Muscle layer of duodenum (tissue), 2 donors: ENCODE data around the gene ZCWPW2.

Experiments
- H3K27ac ChIP-seq: one replicate; pipeline ENCODE4 v1.7.0; 2013; ENCODE audit warnings: mild to moderate bottlenecking, low read length
- H3K27me3 ChIP-seq: one replicate; pipeline ENCODE4 v1.7.0; 2013; ENCODE audit warnings: low read depth, mild to moderate bottlenecking, control low read depth, low read length
- H3K36me3 ChIP-seq, 2 donors: one replicate each; pipeline ENCODE4 v1.7.0; 2013; ENCODE audit warnings: low read length in 2 of 2, control low read depth in 1 of 2, mild to moderate bottlenecking in 1 of 2; ENCODE audit not compliant: insufficient read depth in 2 of 2, control insufficient read depth in 1 of 2
- H3K4me1 ChIP-seq, 2 donors: one replicate each; pipeline ENCODE4 v1.7.0; 2013; ENCODE audit warnings: low read length in 2 of 2, mild to moderate bottlenecking in 2 of 2, control low read depth in 1 of 2, moderate library complexity in 1 of 2; ENCODE audit not compliant: insufficient read depth in 2 of 2, control insufficient read depth in 1 of 2
- H3K4me3 ChIP-seq, 2 donors: one replicate each; pipeline ENCODE4 v1.7.0; 2013; ENCODE audit warnings: low read length in 2 of 2, low read depth in 1 of 2, mild to moderate bottlenecking in 1 of 2
- H3K9me3 ChIP-seq, 2 donors: one replicate each; pipeline ENCODE4 v1.7.0; 2013; ENCODE audit warnings: low read length in 2 of 2, control low read depth in 1 of 2, mild to moderate bottlenecking in 1 of 2; ENCODE audit not compliant: control insufficient read depth in 1 of 2
- donor health status: healthy.

Gene ZCWPW2, protein sequence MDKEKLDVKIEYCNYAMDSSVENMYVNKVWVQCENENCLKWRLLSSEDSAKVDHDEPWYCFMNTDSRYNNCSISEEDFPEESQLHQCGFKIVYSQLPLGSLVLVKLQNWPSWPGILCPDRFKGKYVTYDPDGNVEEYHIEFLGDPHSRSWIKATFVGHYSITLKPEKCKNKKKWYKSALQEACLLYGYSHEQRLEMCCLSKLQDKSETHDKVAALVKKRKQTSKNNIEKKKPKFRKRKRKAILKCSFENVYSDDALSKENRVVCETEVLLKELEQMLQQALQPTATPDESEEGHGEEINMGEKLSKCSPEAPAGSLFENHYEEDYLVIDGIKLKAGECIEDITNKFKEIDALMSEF

DNA sequence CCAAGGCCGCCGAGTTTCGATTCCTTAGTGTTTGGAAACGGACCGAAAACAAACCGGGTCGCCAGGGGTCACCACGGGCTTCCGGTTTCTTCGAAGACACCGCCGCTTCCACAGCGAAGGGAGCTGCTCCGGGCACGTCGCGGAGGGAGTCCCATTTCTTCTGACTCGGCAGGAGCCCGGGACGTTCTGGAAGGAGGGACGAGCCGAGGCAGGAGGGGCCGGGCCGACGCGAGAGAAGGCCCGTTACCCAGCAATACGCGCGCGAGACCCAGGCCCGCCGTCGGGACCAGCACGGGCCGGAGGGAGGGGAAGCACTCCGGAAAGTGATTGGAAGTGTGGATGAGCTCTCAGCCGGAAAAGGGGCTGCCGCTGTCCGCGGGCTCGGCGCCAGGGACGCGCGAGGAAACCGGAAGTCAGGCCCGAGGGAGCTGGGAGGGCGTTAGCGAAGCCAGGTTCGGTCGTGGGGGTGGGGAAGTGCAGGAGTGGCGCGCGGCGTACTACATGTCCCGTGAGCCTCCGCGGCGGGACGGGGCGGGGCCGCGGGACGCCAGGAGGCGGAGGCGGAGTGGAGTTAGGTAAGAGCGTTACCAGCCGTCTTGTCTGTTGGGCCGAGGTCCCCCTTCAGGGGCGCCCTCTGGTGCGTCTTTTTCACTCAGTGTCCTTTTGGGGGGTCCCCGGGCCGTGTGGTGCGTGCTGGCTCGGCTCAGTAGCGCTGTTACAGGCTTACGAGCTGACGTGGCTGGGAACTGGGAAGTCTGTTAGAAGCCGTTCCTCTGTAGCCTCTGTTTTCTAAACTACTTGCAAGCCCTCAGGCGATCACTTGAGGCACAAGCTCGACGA is at the start of gene ZCWPW2, which contains the start of gene AZI2:
Gene ZCWPW2, plus strand, starts transcription at position 93 of the 840 bp plus-strand sequence. CDS start 64,348 bp downstream, outside the sequence.
Gene AZI2, minus strand, starts transcription at position 196 of the 840 bp plus-strand sequence. CDS start 8,207 bp downstream, outside the sequence.
- H3K4me1 ChIP-seq = peaks cover 0 to 33% of the 10 kb centered on the region in 2 donors
- H3K9me3 ChIP-seq = peaks cover 4 to 13% of the 10 kb centered on the region in 2 donors
- H3K27me3 ChIP-seq = no peaks in the 10 kb centered on the region
- peak within 1 kb of the TSS; percentile 79 to 92 for H3K4me3 ChIP-seq
- peak within 1 kb of the TSS; percentile 96 for H3K27ac ChIP-seq
- peaks cover 0 to 30% of the 10 kb centered on the region in 2 donors for H3K36me3 ChIP-seq

DNA sequence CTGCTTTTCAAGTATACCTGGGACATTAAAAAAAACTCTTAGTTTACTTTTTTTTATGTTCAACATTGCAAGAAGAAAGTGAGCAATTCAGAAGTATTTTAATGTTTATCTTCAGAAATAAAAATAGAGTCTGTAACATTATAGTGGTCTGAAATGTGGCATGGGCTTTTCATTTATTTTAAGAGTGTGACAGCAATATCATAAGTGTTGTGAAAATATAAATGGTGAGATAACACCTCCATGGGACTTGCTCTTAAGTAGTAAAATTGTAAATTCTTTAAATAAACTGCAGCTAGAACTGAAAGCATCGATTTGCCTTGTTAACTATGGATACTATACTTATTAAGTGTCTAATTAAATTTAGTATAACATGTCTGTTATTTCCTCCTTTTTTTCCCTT is 48.8 kb upstream of the ZCWPW2 start:
- H3K9me3 ChIP-seq = no peaks in the 10 kb centered on the region
- no peaks in the 10 kb centered on the region for H3K36me3 ChIP-seq
- H3K4me3 ChIP-seq = no peak overlapping the region
- H3K4me1 ChIP-seq = no peaks in the 10 kb centered on the region
- H3K27me3 ChIP-seq = no peaks in the 10 kb centered on the region
- H3K27ac ChIP-seq = no peak overlapping the region

DNA sequence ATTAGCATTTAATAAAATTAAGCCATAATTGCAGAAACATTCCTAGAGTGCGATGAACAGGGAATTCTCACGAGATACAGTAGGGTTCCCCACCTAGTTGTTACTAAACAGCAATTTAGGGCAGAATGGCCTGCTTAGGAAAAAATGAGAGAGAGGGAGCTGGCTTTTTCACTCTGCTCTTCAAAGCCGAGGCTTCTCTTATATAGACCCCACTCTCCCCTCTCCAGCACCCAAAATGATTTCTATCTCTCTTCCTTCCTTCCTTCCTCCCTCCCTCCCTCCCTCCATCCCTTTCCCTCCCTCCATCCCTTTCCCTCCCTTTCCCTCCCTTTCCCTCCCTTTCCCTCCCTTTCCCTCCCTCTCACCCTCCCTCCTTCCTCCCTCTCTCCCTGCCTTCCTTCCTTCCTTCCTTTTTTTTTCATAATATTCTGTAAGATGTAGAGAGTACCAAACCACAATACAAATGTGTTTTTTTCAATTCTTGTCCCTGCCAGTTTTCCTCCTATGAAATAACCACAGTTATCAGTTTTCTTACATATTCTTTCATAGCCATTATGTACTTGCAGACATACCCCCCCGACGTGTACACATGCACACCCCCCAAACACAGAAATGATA is 48.1 kb upstream of the ZCWPW2 start:
- no peaks in the 10 kb centered on the region for H3K9me3 ChIP-seq
- no peak overlapping the region for H3K4me3 ChIP-seq
- no peaks in the 10 kb centered on the region for H3K27me3 ChIP-seq
- H3K36me3 ChIP-seq = no peaks in the 10 kb centered on the region
- H3K4me1 ChIP-seq = no peaks in the 10 kb centered on the region
- no peak overlapping the region for H3K27ac ChIP-seq

DNA sequence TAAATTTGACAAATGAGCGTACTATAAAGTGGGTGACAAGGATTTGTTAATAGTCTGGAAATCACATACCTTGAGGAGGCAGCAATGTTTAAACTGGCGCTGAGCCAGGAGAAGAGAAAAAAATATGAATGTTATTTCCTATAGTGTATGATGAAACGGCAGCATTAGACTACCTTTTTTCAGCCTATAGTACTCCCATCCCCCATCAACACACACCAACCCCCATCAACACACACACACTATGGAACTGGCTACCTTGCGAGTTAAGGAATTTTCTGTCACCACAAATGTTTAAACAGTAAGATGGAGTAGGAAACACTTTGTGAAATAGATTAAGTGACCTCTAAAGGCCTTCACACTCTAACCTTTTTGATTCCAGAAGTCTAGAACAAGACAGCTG is 46.8 kb upstream of the ZCWPW2 start:
- Histone ChIP-seq H3K4me1 (no peaks in the 10 kb centered on the region), H3K36me3 (no peaks in the 10 kb centered on the region), H3K4me3 (no peak overlapping the region), H3K27me3 (no peaks in the 10 kb centered on the region), H3K27ac (no peak overlapping the region), H3K9me3 (no peaks in the 10 kb centered on the region)

DNA sequence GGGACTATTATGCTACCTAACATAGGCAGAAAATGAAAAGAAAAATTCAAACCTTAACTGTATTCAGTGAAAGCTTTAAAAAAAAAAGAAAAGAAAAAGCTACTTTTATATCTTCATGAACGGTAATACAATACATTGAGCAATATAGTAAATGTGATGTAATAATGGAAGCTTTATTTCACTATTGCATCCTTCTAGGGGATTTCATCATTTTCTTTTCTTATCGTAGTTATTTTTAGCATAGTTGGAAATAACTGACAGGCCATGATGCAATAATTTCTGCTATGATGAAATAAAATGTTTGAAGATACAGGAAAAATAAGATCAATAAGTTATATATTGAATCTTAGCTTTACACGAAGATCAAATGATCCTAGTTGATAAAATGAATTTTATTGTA is 40.3 kb upstream of the ZCWPW2 start:
- Histone ChIP-seq H3K27ac (no peak overlapping the region), H3K36me3 (no peaks in the 10 kb centered on the region), H3K4me1 (no peaks in the 10 kb centered on the region), H3K4me3 (no peak overlapping the region), H3K27me3 (no peaks in the 10 kb centered on the region), H3K9me3 (no peaks in the 10 kb centered on the region)

DNA sequence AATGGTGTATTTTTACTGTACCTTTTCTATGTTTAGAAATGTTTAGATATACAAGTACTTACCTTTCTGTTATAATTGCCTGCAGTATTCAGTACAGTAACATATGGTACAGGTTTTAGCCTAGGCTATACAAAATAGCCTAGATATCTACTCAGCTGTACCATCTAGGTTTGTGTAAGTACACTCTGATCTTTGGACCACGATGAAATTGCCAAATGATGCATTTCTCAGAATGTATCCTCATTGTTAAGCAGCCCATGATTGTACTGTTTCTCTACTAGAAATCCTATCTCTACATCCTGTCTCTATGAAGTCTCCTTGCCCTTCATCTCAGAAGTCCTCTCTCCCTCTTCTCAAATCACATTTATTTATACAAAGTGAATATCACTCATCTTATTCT is 32.8 kb upstream of the ZCWPW2 start:
- Histone ChIP-seq H3K4me1 (no peaks in the 10 kb centered on the region), H3K36me3 (peaks cover 0 to 1% of the 10 kb centered on the region in 2 donors), H3K4me3 (no peak overlapping the region), H3K27ac (no peak overlapping the region), H3K9me3 (no peaks in the 10 kb centered on the region), H3K27me3 (no peaks in the 10 kb centered on the region)

DNA sequence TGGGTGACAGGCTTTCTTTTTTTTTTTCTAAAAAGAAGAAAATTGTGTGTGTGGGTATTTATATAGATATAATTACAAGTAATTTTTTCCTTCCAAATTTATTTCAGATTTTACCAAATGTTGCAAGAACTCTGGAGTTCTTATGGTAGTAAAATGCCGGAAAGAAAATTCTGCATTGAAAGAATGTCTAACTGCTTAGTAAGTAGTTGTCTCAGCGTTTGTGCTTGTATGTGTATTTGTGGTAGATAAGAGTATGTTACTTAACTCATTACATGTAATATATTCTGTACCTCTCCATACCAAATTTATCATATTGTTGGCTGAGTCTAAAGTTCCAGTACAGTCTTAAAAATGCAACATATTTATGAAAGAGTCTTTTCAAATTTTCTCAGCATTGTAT is 32.3 kb upstream of the ZCWPW2 start:
- no peaks in the 10 kb centered on the region for H3K27me3 ChIP-seq
- H3K9me3 ChIP-seq = no peaks in the 10 kb centered on the region
- H3K27ac ChIP-seq = no peak overlapping the region
- H3K4me1 ChIP-seq = no peaks in the 10 kb centered on the region
- H3K36me3 ChIP-seq = peaks cover 4 to 6% of the 10 kb centered on the region in 2 donors
- H3K4me3 ChIP-seq = no peak overlapping the region

DNA sequence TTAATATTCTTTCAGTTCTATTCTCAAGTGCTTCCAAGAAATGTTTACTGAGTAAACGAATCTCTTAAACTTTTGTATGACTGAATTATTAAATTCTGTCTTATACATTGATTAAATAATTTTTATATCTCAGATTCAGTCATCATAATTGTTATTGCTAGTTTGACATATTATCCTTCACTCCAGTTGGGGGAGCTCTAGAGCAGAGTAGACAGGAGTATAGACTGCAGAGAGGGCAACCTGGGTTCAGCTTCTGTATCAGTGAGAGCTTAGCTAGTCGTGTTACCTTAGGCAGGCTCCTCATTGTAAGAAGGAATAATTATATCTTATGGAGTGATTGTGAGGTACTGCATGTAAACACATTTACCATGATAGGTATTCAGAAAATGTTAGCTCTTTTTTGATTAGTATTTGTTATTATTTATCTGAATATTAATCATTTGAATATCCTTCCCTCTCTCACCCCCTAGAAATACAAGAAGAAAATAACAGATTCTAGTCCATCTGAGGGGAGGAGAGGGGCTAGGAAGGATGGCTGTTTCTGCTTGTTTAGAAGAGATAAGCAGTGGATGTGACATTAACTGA is 31.0 kb upstream of the ZCWPW2 start:
- no peaks in the 10 kb centered on the region for H3K9me3 ChIP-seq
- H3K36me3 ChIP-seq = peaks cover 7 to 8% of the 10 kb centered on the region in 2 donors
- H3K27me3 ChIP-seq = no peaks in the 10 kb centered on the region
- no peak overlapping the region for H3K4me3 ChIP-seq
- H3K4me1 ChIP-seq = no peaks in the 10 kb centered on the region
- no peak overlapping the region for H3K27ac ChIP-seq

DNA sequence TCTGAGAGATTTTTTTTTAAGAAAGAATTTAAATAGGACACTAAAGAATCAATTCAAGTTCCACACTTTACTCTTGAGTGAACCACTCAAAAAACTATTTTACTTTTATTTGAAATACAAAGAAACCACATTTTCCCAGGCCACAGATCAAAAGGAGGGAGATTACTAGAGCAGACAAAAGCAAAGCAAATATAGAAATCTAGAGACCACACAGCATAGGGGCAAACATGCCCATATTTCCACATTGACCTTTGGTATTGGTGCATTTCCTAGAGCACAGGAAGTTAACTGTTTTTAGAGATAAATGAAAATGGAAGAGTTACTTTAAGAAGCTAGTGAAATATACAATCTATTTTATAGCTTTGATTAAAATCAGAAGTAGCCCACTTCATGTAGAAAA is 27.5 kb upstream of the ZCWPW2 start:
- H3K36me3 ChIP-seq = peaks cover 24 to 26% of the 10 kb centered on the region in 2 donors
- no peaks in the 10 kb centered on the region for H3K27me3 ChIP-seq
- H3K27ac ChIP-seq = no peak overlapping the region
- H3K9me3 ChIP-seq = no peaks in the 10 kb centered on the region
- no peak overlapping the region for H3K4me3 ChIP-seq
- no peaks in the 10 kb centered on the region for H3K4me1 ChIP-seq

DNA sequence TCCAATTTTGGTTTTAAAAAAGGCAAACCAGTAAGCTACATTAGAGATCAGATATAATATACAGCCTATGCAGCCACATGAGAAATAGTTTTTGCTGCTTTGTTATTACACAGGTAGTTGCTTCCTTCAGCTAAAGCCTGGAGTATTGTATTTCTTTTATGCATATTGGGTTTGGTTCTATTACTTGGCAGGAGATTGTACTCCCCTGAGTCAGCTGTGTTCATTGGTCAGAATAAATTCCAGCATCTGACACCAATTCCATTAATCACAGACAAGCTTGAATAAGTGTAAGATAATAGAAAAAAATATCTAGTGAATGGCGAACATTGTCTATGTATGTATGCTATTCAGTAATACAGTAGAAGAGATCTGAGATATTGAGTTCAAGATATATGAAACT is 26.1 kb upstream of the ZCWPW2 start:
- no peaks in the 10 kb centered on the region for H3K4me1 ChIP-seq
- no peaks in the 10 kb centered on the region for H3K9me3 ChIP-seq
- H3K36me3 ChIP-seq = peaks cover 24 to 26% of the 10 kb centered on the region in 2 donors
- H3K27me3 ChIP-seq = no peaks in the 10 kb centered on the region
- no peak overlapping the region for H3K4me3 ChIP-seq
- H3K27ac ChIP-seq = no peak overlapping the region

DNA sequence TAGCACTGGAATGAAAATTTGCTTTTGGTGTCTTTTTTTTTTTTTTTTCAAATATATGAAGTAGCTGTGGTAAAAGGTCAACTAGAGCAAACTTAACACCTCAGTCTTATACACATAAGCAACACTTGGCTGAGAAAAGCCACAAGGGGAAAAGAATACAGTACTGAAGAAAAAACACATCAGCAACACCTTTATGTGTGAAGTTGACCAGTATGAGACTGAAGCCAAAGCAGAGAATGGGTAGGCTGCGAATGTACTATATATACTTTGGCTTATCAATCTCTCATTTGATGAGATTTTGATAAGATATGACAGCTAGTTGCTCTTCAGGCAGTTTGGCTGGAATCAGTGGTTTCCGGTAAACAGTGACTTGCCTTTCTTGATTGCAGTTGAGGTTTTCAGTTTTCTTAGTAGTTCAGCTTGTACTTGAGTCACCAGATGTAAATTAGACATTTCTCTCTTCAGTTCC is 22.0 kb upstream of the ZCWPW2 start:
- Histone ChIP-seq H3K4me3 (no peak overlapping the region), H3K9me3 (no peaks in the 10 kb centered on the region), H3K36me3 (peaks cover 23 to 34% of the 10 kb centered on the region in 2 donors), H3K4me1 (no peaks in the 10 kb centered on the region), H3K27ac (no peak overlapping the region), H3K27me3 (no peaks in the 10 kb centered on the region)
